GM21825 (cell line): ENCODE results near the gene PPIL4.

Experiments used
- ATAC-seq: cut with Tn5 transposase; IDR thresholded peaks from one replicate; pipeline ENCODE4 v1.9.1; 2021; ENCODE audit warnings: mild to moderate bottlenecking, moderate library complexity; ENCODE audit not compliant: unreplicated experiment

Gene PPIL4, protein sequence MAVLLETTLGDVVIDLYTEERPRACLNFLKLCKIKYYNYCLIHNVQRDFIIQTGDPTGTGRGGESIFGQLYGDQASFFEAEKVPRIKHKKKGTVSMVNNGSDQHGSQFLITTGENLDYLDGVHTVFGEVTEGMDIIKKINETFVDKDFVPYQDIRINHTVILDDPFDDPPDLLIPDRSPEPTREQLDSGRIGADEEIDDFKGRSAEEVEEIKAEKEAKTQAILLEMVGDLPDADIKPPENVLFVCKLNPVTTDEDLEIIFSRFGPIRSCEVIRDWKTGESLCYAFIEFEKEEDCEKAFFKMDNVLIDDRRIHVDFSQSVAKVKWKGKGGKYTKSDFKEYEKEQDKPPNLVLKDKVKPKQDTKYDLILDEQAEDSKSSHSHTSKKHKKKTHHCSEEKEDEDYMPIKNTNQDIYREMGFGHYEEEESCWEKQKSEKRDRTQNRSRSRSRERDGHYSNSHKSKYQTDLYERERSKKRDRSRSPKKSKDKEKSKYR

GRCh38 chr6:149545754-149546471 lies at the start of gene PPIL4:
PPIL4 (minus strand) TSS chr6:149546043; CDS start chr6:149546005, 38 bp downstream.
- peak; percentile 90 for ATAC-seq

DNA sequence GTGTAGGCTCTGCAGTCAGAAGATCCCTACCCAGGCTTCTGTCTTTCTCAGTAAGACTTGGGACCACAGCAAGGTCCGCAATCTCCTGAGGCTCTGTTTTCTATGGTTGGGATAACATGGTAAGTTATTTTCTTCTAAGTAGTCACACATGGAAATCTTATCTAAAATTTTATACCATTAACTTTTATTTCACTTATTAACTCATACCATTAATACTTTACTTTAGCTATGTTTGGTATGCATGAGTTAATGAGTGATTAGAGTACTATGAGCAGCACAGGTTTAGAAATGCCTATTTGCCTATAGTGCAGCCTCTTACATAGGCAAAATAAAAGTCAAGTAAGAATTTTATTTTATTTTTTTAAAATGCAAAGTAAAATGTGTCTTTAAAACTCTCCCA lies 47.6 kb upstream of the PPIL4 start:
- ATAC-seq: no peak

GRCh38 chr6:149592983-149593382 lies 47.1 kb upstream of the PPIL4 start:
- no peak for ATAC-seq

- ATAC-seq: no peak
Observed at GRCh38 chr6:149586149-149586548, 40.3 kb upstream of the PPIL4 start.

DNA sequence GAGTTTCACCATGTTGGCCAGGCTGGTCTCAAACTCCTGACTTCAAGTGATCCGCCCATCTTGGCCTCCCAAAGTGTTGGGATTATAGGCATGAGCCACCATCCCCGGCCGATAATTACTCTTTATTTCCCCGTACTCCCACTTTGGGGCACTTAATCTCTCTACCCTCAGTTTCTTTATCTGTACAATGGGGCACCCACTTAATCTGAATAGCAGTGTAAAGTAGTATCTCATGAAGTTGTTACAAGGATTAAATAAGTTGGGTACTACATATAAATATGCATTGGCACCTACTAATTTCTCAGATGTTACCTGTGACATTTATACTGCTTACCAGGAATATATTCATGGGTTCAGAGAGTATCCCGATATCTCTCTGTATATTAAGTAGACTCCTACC lies 35.5 kb upstream of the PPIL4 start:
- ATAC-seq: no peak

GRCh38 chr6:149580880-149581279 lies 35.0 kb upstream of the PPIL4 start:
- no peak for ATAC-seq

GRCh38 chr6:149567945-149568585 lies 22.2 kb upstream of the PPIL4 start:
- ATAC-seq: no peak

DNA sequence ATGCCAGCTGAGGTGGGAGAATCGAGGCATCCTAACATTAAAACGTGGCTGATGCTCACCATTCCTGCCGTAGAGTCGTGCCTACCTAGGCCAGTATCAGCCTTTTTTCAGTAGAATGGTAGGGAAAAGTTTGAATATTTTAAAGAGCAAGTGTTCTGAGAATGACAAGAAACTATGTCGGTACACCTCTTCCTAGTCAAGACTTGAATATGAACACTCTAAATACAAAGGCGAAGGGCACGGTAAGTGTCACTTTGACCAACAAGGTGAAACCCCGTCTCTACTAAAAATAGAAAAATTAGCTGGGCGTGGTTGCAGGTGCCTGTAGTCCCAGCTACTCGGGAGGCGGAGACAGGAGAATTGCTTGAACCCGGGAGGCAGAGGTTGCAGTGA lies 21.3 kb upstream of the PPIL4 start:
- no peak for ATAC-seq

DNA sequence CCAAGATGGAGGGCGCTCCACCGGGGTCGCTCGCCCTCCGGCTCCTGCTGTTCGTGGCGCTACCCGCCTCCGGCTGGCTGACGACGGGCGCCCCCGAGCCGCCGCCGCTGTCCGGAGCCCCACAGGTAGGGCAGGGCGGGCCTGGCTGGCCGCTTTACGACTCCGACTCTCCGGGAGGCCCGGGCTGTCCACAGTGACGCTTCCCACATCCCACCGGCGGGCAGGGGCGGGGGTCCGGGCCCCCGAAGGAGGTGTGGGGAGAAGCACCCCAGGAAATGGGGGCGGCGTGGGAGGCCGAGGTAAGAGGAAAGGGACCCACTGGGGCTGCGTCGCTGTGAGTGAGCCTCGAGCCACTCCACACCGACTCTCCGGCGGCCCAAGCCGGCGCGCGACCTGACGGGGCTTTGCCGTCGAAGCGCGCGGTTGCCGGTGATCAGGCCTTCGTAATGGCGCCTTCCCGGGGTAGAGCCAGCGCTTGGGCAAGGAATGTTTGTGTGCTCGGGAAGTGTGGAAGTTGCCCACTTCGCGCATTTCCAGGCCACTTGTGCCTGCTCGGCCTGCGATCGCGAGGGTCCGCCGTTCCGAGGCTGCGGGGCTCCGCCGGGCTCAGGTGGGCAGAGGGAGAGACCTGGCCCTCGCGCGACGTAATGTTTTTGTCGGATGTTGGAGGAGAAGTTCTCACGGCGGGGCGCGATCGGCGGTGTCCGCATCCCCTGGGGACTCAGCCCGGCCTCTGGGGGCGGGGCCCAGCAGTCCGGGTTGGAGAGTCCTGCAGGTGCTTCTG lies 20.8 kb upstream of the PPIL4 start:
- peak; percentile 25 for ATAC-seq

GRCh38 chr6:149565527-149566409 lies 19.9 kb upstream of the PPIL4 start, which contains the start of gene GINM1:
GINM1 (plus strand) TSS chr6:149566375; CDS start chr6:149566415, 40 bp downstream.
- peak; percentile 77 for ATAC-seq

DNA sequence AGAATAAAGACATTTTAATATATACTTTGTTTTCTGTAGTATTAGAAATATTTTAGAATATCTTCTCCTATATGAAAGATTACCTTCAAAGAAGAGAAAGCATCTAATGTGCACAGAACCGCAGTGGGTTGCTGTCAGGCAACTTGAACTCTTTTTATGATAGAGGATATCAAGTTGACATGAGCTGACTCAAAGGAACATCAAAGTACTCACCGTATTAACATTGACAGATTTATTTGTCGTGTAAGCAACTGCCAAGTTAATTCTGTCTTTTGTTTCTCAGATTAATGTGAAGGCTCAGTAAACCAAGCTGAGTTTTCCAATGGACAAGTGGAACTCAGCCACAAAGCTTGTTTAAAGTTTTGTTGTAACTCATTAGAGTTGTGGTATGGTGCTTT lies 18.1 kb upstream of the PPIL4 start:
- no peak for ATAC-seq

- ATAC-seq: no peak
Observed at GRCh38 chr6:149563203-149563927, 17.5 kb upstream of the PPIL4 start.

GRCh38 chr6:149560736-149561135 lies 14.9 kb upstream of the PPIL4 start:
- ATAC-seq: no peak

DNA sequence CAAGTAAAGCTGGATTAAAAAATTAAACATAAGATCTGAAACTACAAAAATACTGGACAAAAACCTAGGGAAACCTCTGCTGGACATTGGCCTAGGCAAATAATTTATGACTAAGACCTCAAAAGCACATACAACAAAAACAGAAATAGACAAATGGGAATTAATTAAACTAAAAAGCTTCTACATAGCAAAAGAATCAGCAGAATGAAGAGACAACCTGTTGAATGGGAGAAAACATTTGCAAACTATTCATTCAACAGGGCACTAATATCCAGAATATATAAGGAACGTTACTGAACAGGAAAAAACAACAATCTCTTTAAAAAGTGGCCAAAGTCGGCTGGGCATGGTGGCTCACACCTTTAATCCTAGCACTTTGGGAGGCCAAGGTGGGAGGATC lies 13.5 kb upstream of the PPIL4 start:
- no peak for ATAC-seq

- ATAC-seq: no peak
Observed at GRCh38 chr6:149558029-149558428, 12.2 kb upstream of the PPIL4 start.

DNA sequence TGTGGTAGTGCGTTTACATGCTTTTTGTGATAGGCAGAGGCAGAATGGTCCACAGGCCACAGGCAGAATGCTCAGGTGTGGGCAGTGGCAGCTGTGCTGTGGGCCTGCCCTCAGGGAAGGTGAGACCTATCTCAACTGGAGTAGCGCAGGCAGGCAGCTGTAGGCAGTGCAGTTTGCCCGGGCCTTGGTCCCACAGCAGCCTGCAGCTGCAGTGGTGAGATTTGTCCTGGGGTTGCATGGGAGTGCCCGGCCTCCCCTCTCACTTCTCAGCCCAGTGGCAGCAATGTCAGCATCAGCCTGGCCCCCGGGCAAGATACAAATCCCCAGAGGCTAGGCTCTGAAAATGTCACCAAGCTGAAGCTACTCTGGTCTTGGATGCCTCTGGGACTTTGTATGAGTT lies 6.1 kb upstream of the PPIL4 start:
- no peak for ATAC-seq

- peak; percentile 24 for ATAC-seq
Observed at GRCh38 chr6:149545258-149545753, 537 bp downstream of the PPIL4 start.

GRCh38 chr6:149544646-149545257 lies 1.1 kb downstream of the PPIL4 start:
- no peak for ATAC-seq
